ENCODE results near the gene MAGI2. TPM values are rescaled to one million over a fixed set of nuclear protein-coding genes. Genes with fewer than 3 reads are reported as not detected.

The MAGI2 gene
- polyA plus RNA-seq, 3 donors, result 0.03 to 0.11 TPM; not detected in 1

GRCh38 chr7:78074713-78075112 lies 1378.8 kb downstream of the MAGI2 start:
- H3K4me1 ChIP-seq (ENCODE audit: control insufficient read depth in 1 of 2, insufficient read depth in 2 of 2, low read length in 2 of 2), result no peaks in the 10 kb centered on the region
- H3K36me3 Mint-ChIP-seq, result no peaks in the 10 kb centered on the region
- H3K79me2 ChIP-seq (ENCODE audit: insufficient read depth, low read length), result no peaks in the 10 kb centered on the region
- peaks cover 0 to 3% (median 0%) of the 10 kb centered on the region in 7 donors for H3K9me3 Mint-ChIP-seq
- no peaks in the 10 kb centered on the region for H3K4me1 Mint-ChIP-seq
- H3K9me3 ChIP-seq (replicated peaks in 1 of 2; ENCODE audit: control insufficient read depth in 1 of 2, insufficient read depth in 1 of 2, low read length in 2 of 2), result no peaks in the 10 kb centered on the region
- no peak overlapping the region for H3K27ac ChIP-seq (ENCODE audit: low read depth in 1 of 2, low read length in 2 of 2)
- no peak overlapping the region for H3K27ac Mint-ChIP-seq
- H3K4me2 ChIP-seq (replicated peaks; ENCODE audit: extremely low read depth, low read length, poor library complexity, severe bottlenecking), result no peak overlapping the region
- no peaks in the 10 kb centered on the region for H4K20me1 ChIP-seq (ENCODE audit: insufficient read depth, low read length)
- WGBS (ENCODE audit: insufficient coverage), result 100% methylated on average over 2 of the region's 3 CpGs
- H3K27me3 Mint-ChIP-seq (ENCODE audit: low read depth in 3 of 3), result peaks cover 0 to 2% (median 0%) of the 10 kb centered on the region in 3 donors
- H3K27me3 ChIP-seq (ENCODE audit: control insufficient read depth in 2 of 2, insufficient read depth in 2 of 2, low read length in 2 of 2), result no peaks in the 10 kb centered on the region
- intact Hi-C loops (cut with micrococcal nuclease), result no loop called here
- no peak overlapping the region for H3K4me3 Mint-ChIP-seq
- TF ChIP-seq CTCF (IDR thresholded peaks at IDR 0.05), result no peak
- no peaks in the 10 kb centered on the region for H3K36me3 ChIP-seq (replicated peaks in 1 of 2; ENCODE audit: control insufficient read depth in 1 of 2, insufficient read depth in 2 of 2, low read length in 2 of 2)
- H3K4me3 ChIP-seq (replicated peaks in 1 of 3; ENCODE audit: low read depth in 2 of 3, low read length in 3 of 3), result no peak overlapping the region
- no peak for DNase-seq
- no peak overlapping the region for H3K9ac ChIP-seq (ENCODE audit: insufficient read depth, low read length, poor library complexity, severe bottlenecking)
- no peak overlapping the region for H2AFZ ChIP-seq (ENCODE audit: insufficient read depth, low read depth, low read length, poor library complexity, severe bottlenecking)

GRCh38 chr7:78073609-78074382 lies 1379.7 kb downstream of the MAGI2 start:
- Histone ChIP-seq H4K20me1 (ENCODE audit: insufficient read depth, low read length) (no peaks in the 10 kb centered on the region), H3K4me2 (replicated peaks; ENCODE audit: extremely low read depth, low read length, poor library complexity, severe bottlenecking) (no peak overlapping the region), H3K27me3 (ENCODE audit: control insufficient read depth in 2 of 2, insufficient read depth in 2 of 2, low read length in 2 of 2) (no peaks in the 10 kb centered on the region), H3K9ac (ENCODE audit: insufficient read depth, low read length, poor library complexity, severe bottlenecking) (no peak overlapping the region), H3K79me2 (ENCODE audit: insufficient read depth, low read length) (no peaks in the 10 kb centered on the region), H2AFZ (ENCODE audit: insufficient read depth, low read depth, low read length, poor library complexity, severe bottlenecking) (no peak overlapping the region), H3K9me3 (replicated peaks in 1 of 2; ENCODE audit: control insufficient read depth in 1 of 2, insufficient read depth in 1 of 2, low read length in 2 of 2) (no peaks in the 10 kb centered on the region), H3K27ac (ENCODE audit: low read depth in 1 of 2, low read length in 2 of 2) (no peak overlapping the region), H3K4me1 (ENCODE audit: control insufficient read depth in 1 of 2, insufficient read depth in 2 of 2, low read length in 2 of 2) (no peaks in the 10 kb centered on the region), H3K36me3 (replicated peaks in 1 of 2; ENCODE audit: control insufficient read depth in 1 of 2, insufficient read depth in 2 of 2, low read length in 2 of 2) (no peaks in the 10 kb centered on the region), H3K4me3 (replicated peaks in 1 of 3; ENCODE audit: low read depth in 2 of 3, low read length in 3 of 3) (no peak overlapping the region)
- intact Hi-C loops (cut with micrococcal nuclease), result no loop called here
- Mint-ChIP-seq H3K9me3 (peaks cover 0 to 3% (median 0%) of the 10 kb centered on the region in 7 donors), H3K36me3 (no peaks in the 10 kb centered on the region), H3K4me1 (no peaks in the 10 kb centered on the region), H3K27ac (no peak overlapping the region), H3K4me3 (no peak overlapping the region), H3K27me3 (ENCODE audit: low read depth in 3 of 3) (peaks cover 0 to 5% (median 0%) of the 10 kb centered on the region in 3 donors)
- 100% methylated on average over 2 of the region's 9 CpGs for WGBS (ENCODE audit: insufficient coverage)
- DNase-seq, result no peak
- TF ChIP-seq CTCF (IDR thresholded peaks at IDR 0.05), result no peak

All from CD14-positive monocyte (primary cell).